Endothelial cell of umbilical vein (primary cell): ENCODE results near the gene COL19A1. TPM values are rescaled to one million over a fixed set of nuclear protein-coding genes. Genes with fewer than 3 reads are reported as not detected.

Experiments
- BruUV-seq: library from RNA; stranded (reverse); fragments of 400-500 nt; replicated peaks from 2 replicates; lab custom pipeline; 2021; lab: Mats Ljungman, UMichigan
- CTCF ChIA-PET: fragments of 300-600, 350-600 bp; sonication (Branson Sonifier 250); formaldehyde crosslinking; loops from one replicate; lab custom pipeline; 2021; ENCODE audit warnings: antibody characterized with exemption, inconsistent platforms; lab: Charles Lee
- POLR2A ChIA-PET: fragments of 300-600, 350-600 bp; sonication (Branson Sonifier 250); formaldehyde crosslinking; loops from one replicate; lab custom pipeline; 2021; ENCODE audit warnings: antibody characterized with exemption, inconsistent platforms; lab: Charles Lee
- DNase-seq: peaks from one replicate; pipeline ENCODE4 v3.0.0-alpha.2; 2011; ENCODE audit warnings: low read depth, low spot score
- FAIRE-seq: peaks from 2 replicates; lab custom pipeline; 2011; peaks lifted over from hg19 to GRCh38; lab: Jason Lieb, UNC
- H2AFZ ChIP-seq: 2 replicates; pipeline ENCODE4 v1.6.0; 2012; ENCODE audit warnings: low read depth, low read length, control low read depth, inconsistent platforms
- H3K27ac ChIP-seq: 2 replicates; pipeline ENCODE4 v1.5.1; 2011; ENCODE audit warnings: low read depth, mild to moderate bottlenecking, control low read depth, low read length, moderate library complexity; ENCODE audit not compliant: insufficient read depth
- H3K27me3 ChIP-seq, 2 experiments: 2 replicates each; pipeline versions ENCODE4 v1.6.0 to v1.6.1; 2011; ENCODE audit warnings: low read length in 2 of 2, mixed read lengths in 1 of 2; ENCODE audit not compliant: control insufficient read depth in 2 of 2, insufficient read depth in 2 of 2
- H3K36me3 ChIP-seq, 2 experiments: 2 replicates in 1 of 2; 3 replicates in 1 of 2; pipeline ENCODE4 v1.5.1; 2011; ENCODE audit warnings: low read length in 2 of 2, mild to moderate bottlenecking in 1 of 2, moderate library complexity in 1 of 2; ENCODE audit not compliant: control insufficient read depth in 2 of 2, insufficient read depth in 2 of 2; ENCODE audit errors: extremely low read depth in 1 of 2
- H3K4me1 ChIP-seq: 3 replicates; pipeline ENCODE4 v1.5.1; 2011; ENCODE audit warnings: mild to moderate bottlenecking, low read length; ENCODE audit not compliant: control insufficient read depth, insufficient read depth; ENCODE audit errors: extremely low read depth
- H3K4me2 ChIP-seq: 2 replicates; pipeline ENCODE4 v1.6.1; 2011; ENCODE audit warnings: low read length, control low read depth, mixed read lengths; ENCODE audit not compliant: insufficient read depth
- H3K4me3 ChIP-seq, 3 experiments: fragments of 200-600 bp in 1 of 3; sonication (generic), shearing (Covaris generic) in 1 of 3; replicated peaks in 1 of 3; 2 replicates each; pipeline ENCODE4 v1.5.1; 2011 to 2016; ENCODE audit warnings: control low read depth in 3 of 3, low read length in 3 of 3, mild to moderate bottlenecking in 2 of 3, inconsistent platforms in 1 of 3, low read depth in 1 of 3, moderate library complexity in 1 of 3; ENCODE audit not compliant: insufficient read depth in 1 of 3
- H3K79me2 ChIP-seq: 2 replicates; pipeline ENCODE4 v1.6.0; 2012; ENCODE audit warnings: low read length, inconsistent platforms; ENCODE audit not compliant: control insufficient read depth, insufficient read depth
- H3K9ac ChIP-seq: replicated peaks from 2 replicates; pipeline ENCODE3; 2011; ENCODE audit warnings: low read length, control low read depth; ENCODE audit not compliant: insufficient read depth; ENCODE audit errors: extremely low read depth
- H3K9me1 ChIP-seq: replicated peaks from 3 replicates; pipeline ENCODE4 v1.6.0; 2011; ENCODE audit warnings: mild to moderate bottlenecking, low read length; ENCODE audit not compliant: control insufficient read depth, insufficient read depth; ENCODE audit errors: extremely low read depth
- H3K9me3 ChIP-seq: replicated peaks from 2 replicates; pipeline ENCODE4 v1.5.1; 2012; ENCODE audit warnings: low read length, inconsistent platforms; ENCODE audit not compliant: control insufficient read depth, insufficient read depth
- H4K20me1 ChIP-seq: replicated peaks from 2 replicates; pipeline ENCODE3; 2011; ENCODE audit warnings: mild to moderate bottlenecking, low read length; ENCODE audit not compliant: control insufficient read depth, insufficient read depth; ENCODE audit errors: extremely low read depth
- CTCF ChIP-seq, 2 donors: IDR thresholded peaks; 1 replicate in 1 of 2; 2 replicates in 1 of 2; pipeline ENCODE4 v1.5.1; 2011; ENCODE audit warnings: low read length in 2 of 2, mild to moderate bottlenecking in 2 of 2, moderate library complexity in 2 of 2, control low read depth in 1 of 2, inconsistent platforms in 1 of 2, low read depth in 1 of 2; ENCODE audit not compliant: insufficient read depth in 1 of 2; ENCODE audit errors: extremely low read depth in 1 of 2
- EZH2 ChIP-seq: IDR thresholded peaks from 2 replicates; pipeline ENCODE4 v1.6.1; 2012; ENCODE audit warnings: borderline replicate concordance, low read depth, mild to moderate bottlenecking, moderate library complexity, low read length, inconsistent platforms; ENCODE audit not compliant: severe bottlenecking
- FOS ChIP-seq: IDR thresholded peaks from 2 replicates; pipeline ENCODE4 v1.6.1; 2011; ENCODE audit warnings: mild to moderate bottlenecking, low read length, moderate library complexity, borderline replicate concordance; ENCODE audit not compliant: insufficient read depth
- GATA2 ChIP-seq: IDR thresholded peaks from 2 replicates; pipeline ENCODE4 v1.7.0; 2011; ENCODE audit warnings: low read depth, mild to moderate bottlenecking, moderate library complexity, mixed read lengths, low read length; ENCODE audit not compliant: insufficient read length, insufficient read depth
- JUN ChIP-seq: IDR thresholded peaks from 2 replicates; pipeline ENCODE4 v1.6.1; 2011; ENCODE audit warnings: borderline replicate concordance, low read depth; ENCODE audit not compliant: insufficient read length, insufficient read depth
- MAX ChIP-seq: IDR thresholded peaks from 2 replicates; pipeline ENCODE4 v1.6.1; 2011; ENCODE audit not compliant: insufficient read depth, insufficient read length
- MYC ChIP-seq: IDR thresholded peaks from one replicate; pipeline ENCODE4 v1.6.1; 2011; ENCODE audit warnings: mild to moderate bottlenecking, low read depth, low read length
- POLR2A ChIP-seq: IDR thresholded peaks from 2 replicates; pipeline ENCODE4 v1.6.1; 2012; ENCODE audit warnings: low read depth, mild to moderate bottlenecking, control low read depth, low read length
- POLR2AphosphoS5 ChIP-seq: IDR thresholded peaks from 2 replicates; pipeline ENCODE4 v1.6.1; 2012; ENCODE audit warnings: low read depth, mild to moderate bottlenecking, control low read depth, low read length, moderate library complexity; ENCODE audit not compliant: insufficient read depth
- dilution Hi-C: fragments of 300-500 bp; cut with MboI; formaldehyde crosslinking; loops from one replicate; pipeline ENCODE4 v1.15.0; 2019; ENCODE audit warnings: low sequenced_read_pairs; ENCODE audit not compliant: extremely low pct_ligation_motif_present
- intact Hi-C: fragments of 100-400 bp; cut with micrococcal nuclease; formaldehyde crosslinking; loops from one replicate; pipeline ENCODE4 v1.10.0; 2022
- polyA plus RNA-seq, 4 experiments: library from polyadenylated mRNA; depleted of rRNA in 3 of 4; stranded (reverse) in 3 of 4; unstranded in 1 of 4; fragments of >200 nt; gene quantifications; 2 replicates each; pipeline versions ENCODE4 v1.2.1 to v1.2.3, GENCODE V29; 2011 to 2012; ENCODE audit warnings: missing spikeins in 1 of 4
- total RNA-seq: library from RNA; stranded (reverse); gene quantifications from 2 replicates; pipeline ENCODE4 v1.2.3, GENCODE V29; 2021

Gene COL19A1
- total and polyA plus RNA-seq, 2 donors (not counting 3 experiments of a cell fraction or from before 2014, with no cell fraction given): not detected

- ChIA-PET CTCF (no interaction called here), POLR2A (no interaction called here)
- Histone ChIP-seq H3K4me3 (no peak overlapping the region), H3K4me1 (no peaks in the 10 kb centered on the region), H3K36me3 (no peaks in the 10 kb centered on the region), H4K20me1 (no peaks in the 10 kb centered on the region), H3K4me2 (no peak overlapping the region), H3K9me1 (no peaks in the 10 kb centered on the region), H3K9me3 (no peaks in the 10 kb centered on the region), H3K79me2 (no peaks in the 10 kb centered on the region), H3K9ac (no peak overlapping the region), H2AFZ (no peak overlapping the region), H3K27me3 (no peaks in the 10 kb centered on the region), H3K27ac (no peak overlapping the region)
- BruUV-seq: no TSS peak
- intact Hi-C loops: no loop called here
- DNase-seq: no peak
- no peak for FAIRE-seq
- dilution Hi-C loops: no loop called here
- no peak for TF ChIP-seq GATA2
- no peak for TF ChIP-seq POLR2AphosphoS5
- no peak for TF ChIP-seq JUN
- TF ChIP-seq CTCF (IDR thresholded peaks at IDR 0.05; ENCODE audit: extremely low read depth in 1 of 2, insufficient read depth in 1 of 2, low read depth in 1 of 2, low read length in 2 of 2): no peak
- TF ChIP-seq FOS: no peak
- TF ChIP-seq EZH2: no peak
- TF ChIP-seq MAX: no peak
- no peak for TF ChIP-seq MYC
- no peak for TF ChIP-seq POLR2A
These were observed 171.1 kb downstream of the COL19A1 start for GRCh38 chr6:70037445-70037844.
